ENCODE data around the gene ACSL5.
"Not testable (repeated sequence)": the region's sequence is repeated elsewhere in the genome, so short reads cannot be mapped to it uniquely, and the experiment has no call there.

ACSL5 gene

GRCh38 chr10:112376396-112376790, 2.5 kb downstream of the ACSL5 start:
- no peak for DNase-seq

GRCh38 chr10:112377116-112377515, 3.2 kb downstream of the ACSL5 start:
- not testable (repeated sequence) for DNase-seq

DNA sequence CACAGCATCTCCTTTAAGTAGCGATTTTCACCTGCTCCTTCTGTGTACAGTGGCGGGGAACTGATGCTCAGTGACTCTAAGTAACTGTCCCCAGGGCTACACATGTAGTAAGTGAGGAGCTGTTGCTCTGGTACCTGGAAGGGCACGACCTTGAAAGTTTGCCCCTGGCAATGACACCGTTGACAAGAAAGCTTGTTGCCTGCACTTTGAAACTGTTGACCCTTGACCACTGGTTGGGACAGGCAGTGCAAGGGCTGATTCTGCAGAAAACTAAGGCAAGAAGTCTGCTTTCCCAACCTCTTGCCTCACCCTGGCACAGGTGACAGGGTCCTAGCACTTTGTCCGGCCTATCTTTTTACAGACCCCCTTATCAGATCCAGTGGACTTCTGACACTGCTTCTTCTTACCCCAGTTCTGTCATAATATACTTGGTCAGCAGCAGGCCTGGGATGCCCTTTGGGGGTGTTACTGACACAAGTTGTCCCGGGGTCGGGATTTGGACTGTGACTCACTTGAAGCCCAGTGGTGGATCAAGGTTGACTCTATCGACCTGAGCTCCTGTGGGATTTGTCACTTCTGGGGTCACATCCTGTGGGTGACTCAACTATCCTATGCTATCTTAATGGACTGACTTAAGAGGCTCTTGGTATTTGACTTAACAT, 5.8 kb downstream of the ACSL5 start:
- DNase-seq = no peak

DNA sequence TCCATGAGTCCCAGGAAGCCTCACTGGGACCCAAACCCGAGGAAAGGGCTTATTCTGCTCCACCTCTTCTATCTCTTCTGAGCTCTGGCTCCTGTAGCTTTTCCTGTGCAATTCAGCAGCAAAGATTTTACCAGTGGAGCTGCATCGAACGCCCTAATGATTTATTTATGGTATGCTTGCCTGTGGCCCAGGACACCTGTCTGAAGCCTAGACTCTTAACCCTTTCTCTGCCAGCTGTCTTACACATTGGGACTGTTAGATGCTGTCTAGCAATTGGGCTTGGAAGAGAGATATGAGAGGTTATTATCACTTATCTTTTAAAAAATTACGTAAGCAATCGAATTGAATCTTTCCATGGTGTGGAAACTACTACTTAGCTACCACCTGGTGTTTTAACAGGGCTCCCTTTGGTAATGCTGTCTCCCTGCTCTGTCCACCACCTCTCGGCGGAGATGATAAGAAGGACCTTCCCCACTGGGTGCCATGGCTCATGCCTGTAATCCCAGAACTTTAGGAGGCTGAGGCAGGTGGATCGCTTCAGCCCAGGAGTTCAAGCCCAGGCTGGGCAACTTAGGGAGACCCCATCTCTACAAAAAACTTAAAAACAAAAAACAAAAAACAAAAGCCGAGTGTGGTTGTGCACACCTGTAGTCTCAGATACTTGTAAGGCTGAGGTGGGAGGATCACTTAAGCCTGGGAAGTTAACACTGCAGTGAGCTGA, 8.8 kb downstream of the ACSL5 start:
- no peak for DNase-seq

DNA sequence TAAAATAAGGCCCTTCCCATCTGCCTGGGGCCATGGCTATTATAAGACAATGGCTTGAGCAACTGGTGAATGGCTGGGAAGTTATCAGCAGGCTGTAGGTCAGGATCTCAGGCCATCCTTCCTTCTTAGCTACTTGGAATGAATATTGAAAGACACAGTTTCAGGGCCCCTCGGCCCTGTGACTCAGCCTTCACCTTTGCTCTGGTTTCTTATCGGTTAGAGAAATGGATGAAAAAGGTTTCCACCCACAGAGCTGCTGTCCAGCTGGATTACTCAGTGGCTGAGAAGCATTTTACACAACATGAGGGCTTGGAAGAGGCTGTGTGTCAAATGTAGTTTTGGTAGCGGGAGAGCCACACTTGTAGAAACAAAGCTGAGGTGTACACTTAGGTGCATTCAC, 9.4 kb downstream of the ACSL5 start:
- DNase-seq = no peak

DNA sequence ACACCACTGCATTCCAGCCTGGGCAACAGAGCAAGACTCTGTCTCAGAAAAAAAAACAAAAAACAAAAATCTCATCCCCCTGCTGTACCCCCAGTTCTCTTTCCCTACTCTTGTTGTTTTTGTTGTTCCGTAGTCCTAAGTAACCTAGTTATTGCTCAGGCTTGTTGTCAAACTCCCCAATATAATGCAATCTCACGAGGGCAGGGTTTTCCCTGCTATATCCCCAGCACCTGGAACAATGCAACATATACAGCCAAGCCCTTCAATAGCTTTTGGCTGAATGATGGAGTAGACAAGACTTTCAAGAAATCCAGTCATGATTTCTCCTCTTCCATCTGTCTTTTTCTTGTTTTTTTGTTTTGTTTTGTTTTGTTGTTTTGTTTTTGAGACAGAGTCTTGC, 10.2 kb downstream of the ACSL5 start:
- DNase-seq = no peak

DNA sequence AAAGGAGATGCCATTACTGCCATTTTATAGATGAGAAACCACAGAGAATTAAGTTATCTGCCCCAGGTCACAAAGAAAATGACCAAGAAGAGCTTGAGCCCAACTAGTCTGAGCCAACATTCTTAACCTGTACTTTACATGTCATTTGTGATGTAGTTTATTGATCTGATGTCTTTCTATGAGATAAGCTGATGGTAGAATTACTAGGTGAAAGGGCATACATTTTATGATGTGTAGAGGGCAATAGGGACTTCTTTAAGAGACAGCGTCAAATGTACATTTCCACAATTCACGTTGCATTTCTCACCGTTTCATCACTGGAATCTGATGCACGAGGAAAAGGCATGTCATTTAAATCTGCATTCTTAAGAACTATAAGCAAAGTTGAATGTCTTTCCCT, 11.3 kb downstream of the ACSL5 start:
- no peak for DNase-seq

- DNase-seq = not testable (repeated sequence)
These were observed 14.1 kb downstream of the ACSL5 start for GRCh38 chr10:112388056-112388455.

GRCh38 chr10:112388548-112388947, 14.6 kb downstream of the ACSL5 start:
- no peak for DNase-seq

DNA sequence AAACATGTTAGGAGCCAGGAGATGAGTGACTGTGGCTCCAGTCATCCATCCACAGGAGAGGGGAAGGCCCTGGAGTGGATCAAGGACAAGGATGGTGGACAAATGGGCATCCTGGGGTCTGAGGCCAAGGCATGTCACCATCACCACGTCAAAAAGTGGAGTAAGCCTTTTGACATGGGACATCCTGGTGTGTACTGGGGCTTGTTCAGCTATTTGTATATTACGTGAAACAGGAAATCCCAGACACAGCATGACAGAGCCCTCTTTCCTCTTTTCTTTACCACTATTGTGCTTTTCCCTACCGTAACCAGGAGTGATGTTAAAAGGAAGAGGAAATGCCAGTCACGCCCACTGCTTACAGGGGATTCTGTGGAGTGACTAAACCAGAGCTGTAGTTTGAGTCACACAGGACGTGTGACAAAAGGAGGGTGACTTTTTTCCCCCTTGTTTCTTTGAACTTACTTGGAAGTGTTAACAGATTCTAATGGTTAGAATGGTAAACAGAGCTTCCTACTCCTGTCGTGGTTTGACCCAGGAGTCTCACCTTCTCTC, 15.4 kb downstream of the ACSL5 start:
- DNase-seq = no peak

- DNase-seq = no peak
These were observed 16.3 kb downstream of the ACSL5 start for GRCh38 chr10:112390125-112390703.

GRCh38 chr10:112393341-112393740, 19.4 kb downstream of the ACSL5 start:
- no peak for DNase-seq

- no peak for DNase-seq
These were observed 19.9 kb downstream of the ACSL5 start for GRCh38 chr10:112393827-112394226.

DNA sequence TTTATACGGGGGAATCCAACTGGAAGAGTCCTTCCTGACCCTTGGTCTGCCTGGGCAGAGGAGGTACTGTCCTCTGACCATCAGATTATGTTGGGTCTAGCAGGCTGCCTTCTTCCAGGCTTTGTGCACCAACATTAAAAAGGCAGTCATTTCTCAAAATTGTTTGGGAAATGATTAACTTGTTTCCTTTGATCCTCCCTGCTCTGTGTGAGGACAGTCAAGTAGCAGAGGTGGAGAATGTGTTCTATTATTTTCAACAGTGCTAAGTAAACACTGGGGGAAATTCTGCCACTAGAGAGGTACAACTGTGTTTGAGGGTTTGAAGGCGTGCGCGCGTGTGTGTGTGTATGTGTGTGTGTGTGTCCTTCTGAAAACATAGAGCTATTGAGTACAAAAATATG, 20.6 kb downstream of the ACSL5 start:
- no peak for DNase-seq

DNA sequence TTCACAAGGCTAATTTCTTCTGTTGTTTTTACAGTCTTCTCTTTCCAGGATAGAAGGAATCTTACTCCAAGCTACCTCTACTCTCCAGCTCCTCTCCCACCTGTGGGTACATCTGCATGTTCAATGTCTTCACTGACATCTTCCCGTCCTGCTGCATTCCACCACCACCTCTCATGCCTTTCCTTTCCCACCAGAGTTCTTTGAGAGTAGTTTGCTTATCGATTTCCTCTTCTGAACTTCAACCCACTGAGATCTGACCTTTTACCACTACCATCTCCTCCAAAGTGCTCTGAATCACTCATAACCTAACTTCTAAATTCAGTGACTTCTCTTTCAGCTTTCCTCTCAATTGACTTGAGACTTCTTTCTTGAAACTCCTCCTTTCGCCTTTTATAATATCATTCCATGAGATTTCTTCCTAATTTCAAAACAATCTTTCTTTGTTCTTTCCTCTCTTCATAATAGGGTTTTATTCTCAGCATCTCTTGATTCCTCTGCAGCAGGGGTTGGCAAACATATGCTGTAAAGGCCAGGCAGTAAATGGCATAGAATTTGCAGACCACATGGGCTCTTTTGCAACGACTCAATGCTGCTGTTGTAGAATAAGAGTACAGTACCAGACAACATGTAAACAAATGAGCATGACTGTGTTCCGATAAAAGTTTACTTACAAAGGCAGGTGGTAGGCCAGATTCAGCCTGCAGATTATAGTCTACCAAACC, 22.1 kb downstream of the ACSL5 start:
- DNase-seq = no peak

DNA sequence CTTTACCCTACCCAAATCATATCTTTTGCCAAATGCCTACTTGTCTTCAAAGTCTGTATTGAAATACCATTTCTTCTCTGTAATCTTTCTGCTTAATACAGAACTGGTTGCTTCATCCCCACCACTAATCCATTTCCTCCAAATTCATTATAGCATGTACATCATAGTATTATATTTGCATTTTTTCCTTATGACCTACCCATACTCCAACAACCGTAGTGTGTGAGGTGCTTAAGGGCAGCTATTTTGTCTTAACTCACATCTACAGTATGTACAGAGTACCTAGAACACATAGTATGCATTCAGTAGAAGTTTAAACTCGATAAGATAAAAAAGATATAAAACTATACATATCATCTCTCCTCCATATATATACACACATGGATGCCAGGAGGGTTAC, 23.7 kb downstream of the ACSL5 start:
- no peak for DNase-seq

- no peak for DNase-seq
These were observed 29.0 kb downstream of the ACSL5 start for GRCh38 chr10:112402917-112403316.

- no peak for DNase-seq
These were observed 30.7 kb downstream of the ACSL5 start for GRCh38 chr10:112404617-112405016.

DNA sequence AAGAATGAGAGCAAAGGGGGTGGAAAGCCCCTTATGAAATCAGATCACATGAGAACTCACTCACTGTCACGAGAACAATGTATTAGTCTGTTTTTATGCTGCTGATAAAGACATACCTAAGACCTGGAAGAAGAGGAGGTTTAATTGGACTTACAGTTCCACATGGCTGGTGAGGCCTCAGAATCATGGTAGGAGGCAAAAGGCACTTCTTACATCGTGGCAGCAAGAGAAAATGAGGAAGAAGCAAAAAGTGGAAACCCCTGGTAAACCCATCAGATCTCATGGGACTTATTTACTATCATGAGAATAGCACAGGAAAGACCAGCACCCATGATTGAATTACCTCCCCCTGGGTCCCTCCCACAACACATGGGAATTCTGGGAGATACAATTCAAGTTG, 32.9 kb downstream of the ACSL5 start:
- not testable (repeated sequence) for DNase-seq

DNA sequence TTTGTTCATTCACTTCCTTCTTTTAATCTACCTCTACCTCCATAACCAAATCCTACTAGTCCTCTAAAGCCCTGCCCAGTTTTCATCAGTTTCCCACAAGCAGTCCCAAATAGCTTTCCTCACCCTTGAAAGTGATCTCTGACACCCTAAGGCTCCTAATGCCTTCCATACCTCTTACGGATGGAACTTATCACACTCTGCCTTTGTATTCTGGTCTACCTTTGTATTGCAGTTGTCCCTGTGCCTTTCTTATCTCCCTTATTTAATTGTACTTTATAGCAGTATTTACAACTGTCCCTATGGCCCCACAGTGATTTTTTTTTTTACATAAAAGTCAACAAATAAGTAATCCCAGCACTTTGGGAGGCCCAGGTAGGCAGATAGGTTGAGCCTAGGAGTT, 33.8 kb downstream of the ACSL5 start:
- DNase-seq = no peak

- DNase-seq = no peak
These were observed 35.4 kb downstream of the ACSL5 start for GRCh38 chr10:112409299-112409698.

- DNase-seq = no peak
These were observed 35.8 kb downstream of the ACSL5 start for GRCh38 chr10:112409755-112410154.

- no peak for DNase-seq
These were observed 38.8 kb downstream of the ACSL5 start for GRCh38 chr10:112412696-112413095.

All from NCI-H82 (cell line).